Keratinocyte (primary cell): ENCODE results near the gene CEBPG.

Experiments
- CTCF ChIP-seq, 3 experiments: IDR thresholded peaks in 1 of 3; conservative IDR thresholded peaks in 1 of 3; optimal IDR thresholded peaks in 1 of 3; 2 replicates in 2 of 3; 3 replicates in 1 of 3; pipeline versions ENCODE3 to v1.5.1; 2011; ENCODE audit warnings: low read length in 3 of 3, mild to moderate bottlenecking in 3 of 3, moderate library complexity in 2 of 3, control low read depth in 1 of 3, inconsistent platforms in 1 of 3; ENCODE audit not compliant: insufficient read depth in 2 of 3; ENCODE audit errors: extremely low read depth in 1 of 3
- EZH2 ChIP-seq: IDR thresholded peaks from one replicate; pipeline ENCODE4 v1.6.1; 2012; ENCODE audit warnings: inconsistent platforms, mild to moderate bottlenecking, low read length, moderate library complexity

- TF ChIP-seq CTCF (optimal IDR thresholded peaks at IDR 0.05 in 1 of 3, IDR thresholded peaks at IDR 0.05 in 1 of 3, conservative IDR thresholded peaks at IDR 0.05 in 1 of 3; ENCODE audit: extremely low read depth in 1 of 3, insufficient read depth in 2 of 3, low read length in 3 of 3) (no peak), EZH2 (no peak)
These were observed 31.2 kb downstream of the CEBPG start for GRCh38 chr19:33404506-33405253.
